IPS DF 19.7 (cell line): Measurements from ENCODE around the gene DIP2C.

Experiments used
- DNase-seq: peaks from one replicate; pipeline ENCODE4 v3.0.0-alpha.2; 2013; ENCODE audit warnings: low read depth, low spot score

Gene DIP2C

DNA sequence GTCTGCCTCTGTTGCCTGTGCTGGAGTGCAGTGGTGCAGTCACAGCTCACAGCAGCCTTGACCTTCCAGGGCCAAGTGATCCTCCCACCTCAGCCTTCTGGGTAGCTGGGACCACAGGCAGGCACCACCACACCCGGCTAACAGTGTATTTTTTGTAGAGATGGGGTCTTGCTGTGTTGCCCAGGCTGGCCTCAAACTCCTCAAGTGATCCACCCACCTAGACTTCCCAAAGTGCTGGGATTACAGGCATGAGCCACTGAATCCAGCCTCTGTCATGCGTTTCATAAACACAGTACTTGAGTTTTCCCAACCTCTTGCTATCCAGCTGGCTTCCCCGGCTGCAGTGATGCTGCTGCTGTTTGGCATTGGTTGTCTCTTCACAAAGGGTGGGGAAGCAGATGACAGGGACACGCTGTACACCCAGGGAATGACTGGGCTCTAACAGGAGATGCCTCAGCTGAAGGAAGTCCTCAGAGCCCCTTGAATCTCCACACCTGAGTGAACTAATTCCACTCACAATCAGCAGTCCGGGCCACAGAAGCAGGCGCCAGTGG lies 191.5 kb downstream of the DIP2C start:
- DNase-seq = no peak

DNA sequence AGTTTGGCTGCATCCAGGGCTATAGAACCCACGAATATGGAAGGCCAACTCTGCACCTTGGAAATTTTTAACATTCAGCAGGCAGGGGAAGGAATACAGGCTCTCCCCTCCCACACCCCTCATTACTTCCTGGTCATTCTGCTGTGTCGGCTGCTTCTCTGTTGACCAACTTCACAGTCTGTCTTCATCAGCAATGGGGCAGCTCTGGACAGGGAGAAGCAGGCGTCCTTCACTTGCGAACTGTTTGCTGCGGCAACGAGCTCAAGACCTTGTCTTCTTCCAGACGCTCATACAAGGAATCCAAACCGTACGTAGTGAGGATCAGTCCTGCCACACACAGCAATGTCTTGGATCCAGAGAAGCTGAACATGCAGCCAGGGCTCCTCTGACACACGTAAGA lies 192.2 kb downstream of the DIP2C start:
- DNase-seq = no peak

DNA sequence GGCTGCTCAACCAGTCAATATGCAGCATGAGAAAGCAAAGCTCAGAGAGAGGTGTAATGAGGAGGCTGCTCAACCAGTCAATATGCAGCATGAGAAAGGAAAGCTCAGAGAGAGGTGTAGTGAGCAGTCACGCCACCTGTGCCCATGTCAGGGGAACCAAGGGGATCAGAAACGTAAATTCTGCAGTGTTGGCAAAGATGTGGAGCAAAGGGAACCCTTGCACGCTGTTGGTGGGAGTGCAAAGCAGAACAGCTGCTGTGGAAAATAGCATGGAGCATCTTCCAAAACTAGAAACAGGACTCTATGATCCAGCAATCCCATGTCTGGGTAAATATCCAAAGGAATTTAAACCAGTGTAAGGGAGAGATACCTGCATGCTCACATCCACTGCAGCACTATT lies 194.9 kb downstream of the DIP2C start:
- no peak for DNase-seq

DNA sequence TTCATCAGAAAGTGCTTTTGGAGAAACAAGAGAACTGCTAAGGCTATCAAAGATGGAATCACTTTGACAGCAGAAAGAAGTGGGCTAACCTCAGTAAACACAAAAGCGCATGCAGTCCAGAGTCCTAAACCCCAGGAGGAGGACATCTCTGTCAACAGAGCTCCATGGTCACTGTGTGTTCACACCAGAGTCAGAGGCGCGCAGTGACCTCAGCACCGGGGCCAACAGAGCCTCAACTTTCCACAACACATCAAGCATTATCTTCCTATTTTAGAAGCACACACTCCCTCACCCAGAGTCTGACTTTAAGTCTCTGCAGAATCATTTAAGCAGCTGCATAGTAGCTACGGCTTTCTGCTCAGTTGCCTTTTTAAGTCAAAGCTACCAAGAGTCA lies 195.3 kb downstream of the DIP2C start:
- no peak for DNase-seq

DNA sequence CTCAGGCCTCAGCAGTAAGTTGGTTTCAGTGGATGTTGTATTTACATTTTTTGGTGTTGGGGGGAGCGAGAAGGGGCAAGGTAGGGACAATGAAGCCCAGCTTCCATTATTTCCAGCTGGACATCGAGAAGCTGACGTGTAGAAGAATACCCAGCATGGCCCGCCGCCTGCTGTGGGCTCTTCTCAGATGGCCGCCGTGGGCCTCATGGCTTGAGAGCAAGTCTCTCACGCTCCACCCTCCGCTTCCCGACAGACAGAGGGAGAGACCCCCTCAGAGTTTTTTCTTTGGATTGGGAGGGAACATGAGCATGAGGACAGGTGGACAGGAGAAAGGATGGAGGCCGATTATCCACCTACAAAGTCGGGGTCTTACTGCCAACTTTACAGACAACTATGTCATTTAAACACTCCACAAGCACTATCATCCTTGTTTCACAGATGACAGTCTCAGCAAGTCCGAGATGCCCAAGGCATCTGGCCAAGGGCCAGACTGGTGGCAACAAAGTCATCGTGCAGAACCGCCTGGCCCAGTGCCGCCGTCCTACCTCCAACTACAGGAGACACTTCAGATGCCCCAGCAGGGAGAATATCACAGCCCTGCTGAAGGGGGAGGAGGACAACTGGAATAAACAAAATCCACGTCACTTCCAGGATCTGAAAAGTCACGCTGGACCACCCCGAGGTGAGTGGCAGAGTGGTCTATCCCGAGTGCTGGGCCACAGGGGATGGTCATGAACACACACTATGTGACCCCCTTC lies 195.9 kb downstream of the DIP2C start:
- DNase-seq = no peak

DNA sequence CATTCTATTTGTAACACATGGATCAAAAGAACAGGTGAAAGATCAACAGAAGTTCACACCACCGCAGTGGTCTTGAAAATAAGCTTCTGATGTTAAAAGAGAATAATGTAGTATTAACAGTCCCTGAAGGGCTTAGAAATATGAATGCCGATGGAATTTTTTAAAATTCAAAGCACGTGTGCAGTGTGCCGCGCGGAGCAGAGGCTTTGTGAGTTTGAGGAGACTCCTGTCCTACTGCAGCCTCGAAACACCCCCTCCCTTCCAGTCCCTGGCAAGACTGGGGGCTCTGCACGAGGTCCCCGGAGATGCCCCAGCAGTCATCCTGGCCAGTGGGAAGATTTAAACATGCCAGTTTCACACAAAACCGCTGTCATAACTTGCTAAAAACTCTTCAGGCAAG lies 196.6 kb downstream of the DIP2C start:
- DNase-seq = no peak

DNA sequence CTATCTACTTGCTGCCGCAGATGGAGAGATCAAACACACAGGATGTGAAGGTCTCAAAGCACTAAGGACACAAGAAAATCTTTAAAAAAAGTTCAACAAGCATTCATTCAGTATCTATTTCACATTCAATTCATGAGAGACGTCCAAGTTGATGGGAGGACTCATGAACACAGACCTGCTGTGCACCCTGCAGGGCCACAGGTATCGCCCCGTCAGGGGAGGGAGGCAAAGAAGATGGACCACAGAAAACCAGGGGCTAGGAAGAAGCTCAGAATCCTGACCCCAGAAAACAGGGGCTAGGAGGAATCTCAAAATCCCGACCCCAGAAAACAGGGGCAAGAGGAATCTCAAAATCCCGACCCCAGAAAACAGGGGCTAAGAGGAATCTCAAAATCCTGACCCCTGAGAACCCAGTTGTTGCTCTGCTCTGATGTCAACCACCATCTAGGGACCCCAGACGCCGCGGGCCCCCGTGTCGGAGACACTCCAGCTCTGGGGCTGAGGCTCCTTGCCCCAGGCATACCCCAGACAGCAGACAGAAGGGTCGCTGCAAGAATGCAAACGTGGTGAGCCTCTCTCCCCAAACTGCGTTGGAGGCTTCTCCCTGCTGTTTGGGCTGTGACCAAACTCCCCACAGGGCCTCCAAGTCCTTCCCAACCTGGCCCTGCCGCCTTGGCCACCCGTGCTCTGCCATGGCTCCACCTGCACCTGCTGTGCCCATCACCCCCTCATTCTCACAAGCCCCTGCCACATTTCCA lies 197.6 kb downstream of the DIP2C start:
- DNase-seq = no peak

DNA sequence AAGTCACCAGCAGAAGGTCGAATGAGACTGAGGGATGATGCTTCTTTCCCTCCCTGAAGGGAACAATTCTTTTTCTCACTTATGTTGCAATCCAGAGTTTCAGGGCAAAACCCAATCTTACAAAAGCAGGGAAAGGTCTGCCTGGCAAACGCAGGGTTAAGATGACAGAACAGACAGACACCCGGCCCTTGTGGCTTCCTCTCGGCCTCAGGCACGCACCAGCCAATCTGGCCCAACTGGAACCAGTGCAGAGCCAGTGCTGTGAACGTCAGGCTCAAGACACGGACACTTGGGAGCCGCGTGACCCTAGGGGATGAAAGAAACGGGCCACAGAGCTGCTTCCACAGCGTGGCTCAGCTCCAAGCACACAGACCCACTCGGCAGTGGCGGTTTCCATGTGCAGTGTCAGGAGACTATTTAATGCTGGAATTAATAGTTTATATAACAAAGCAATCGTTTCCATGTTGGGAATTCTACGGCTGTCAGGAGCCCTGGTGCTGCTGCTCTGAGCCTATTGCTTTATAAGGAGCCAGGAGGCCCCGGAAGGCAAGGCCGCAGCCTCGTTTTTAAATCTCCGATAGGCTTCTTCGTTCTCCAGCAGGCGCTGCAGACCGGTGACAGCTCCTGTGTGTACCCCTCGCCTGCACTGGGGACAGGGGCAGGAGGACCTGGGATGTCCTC lies 198.4 kb downstream of the DIP2C start:
- DNase-seq = no peak

DNA sequence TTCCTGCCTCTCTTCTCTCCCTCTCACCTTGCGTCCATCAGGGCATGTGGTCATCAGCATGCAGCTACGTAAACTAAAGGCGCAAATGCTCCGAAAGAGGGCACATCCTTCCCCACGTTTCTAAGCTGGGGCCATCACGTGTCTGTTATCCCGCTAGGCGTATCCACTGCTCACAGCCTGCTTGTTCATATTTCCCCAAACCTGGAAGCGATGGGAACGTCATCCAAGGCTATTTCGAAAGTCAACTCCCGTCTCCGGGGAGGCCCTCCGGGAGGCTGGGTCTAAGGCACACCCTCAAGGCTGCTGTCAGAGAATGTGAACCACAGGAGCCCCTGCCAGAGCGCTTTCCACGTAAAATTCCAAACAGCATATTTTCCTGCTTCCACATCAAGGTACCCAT lies 199.2 kb downstream of the DIP2C start:
- no peak for DNase-seq

DNA sequence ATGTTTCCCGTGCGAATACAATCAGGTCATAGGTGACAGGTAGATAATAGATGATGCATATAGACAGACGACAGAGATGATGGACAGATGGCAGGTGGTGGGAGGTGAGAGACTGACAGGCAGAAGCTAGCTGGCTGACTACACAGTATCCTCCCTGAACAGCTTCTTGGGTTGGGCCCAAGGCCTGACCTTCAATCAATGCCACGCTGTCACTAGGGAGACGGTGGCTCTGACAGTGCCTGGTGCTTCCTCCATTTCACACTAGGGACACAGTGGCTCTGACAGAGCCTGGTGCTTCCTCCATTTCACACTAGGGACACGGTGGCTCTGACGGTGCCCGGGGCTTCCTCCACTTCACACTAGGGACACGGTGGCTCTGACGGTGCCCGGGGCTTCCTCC lies 200.1 kb downstream of the DIP2C start:
- no peak for DNase-seq

DNA sequence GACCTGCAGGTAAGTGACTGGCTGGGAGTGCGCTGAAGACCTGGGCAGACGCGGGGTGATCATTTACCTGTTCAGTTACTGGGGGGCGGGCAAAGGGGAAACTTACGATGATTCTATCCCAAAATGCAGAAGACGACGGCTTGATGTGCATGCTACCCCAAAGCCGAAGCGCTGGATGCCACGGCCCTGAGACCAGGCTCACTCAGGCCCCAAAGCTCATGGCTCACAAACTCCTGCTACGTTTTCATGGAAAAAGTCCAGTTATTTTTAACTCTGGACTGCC lies 200.6 kb downstream of the DIP2C start:
- no peak for DNase-seq

DNA sequence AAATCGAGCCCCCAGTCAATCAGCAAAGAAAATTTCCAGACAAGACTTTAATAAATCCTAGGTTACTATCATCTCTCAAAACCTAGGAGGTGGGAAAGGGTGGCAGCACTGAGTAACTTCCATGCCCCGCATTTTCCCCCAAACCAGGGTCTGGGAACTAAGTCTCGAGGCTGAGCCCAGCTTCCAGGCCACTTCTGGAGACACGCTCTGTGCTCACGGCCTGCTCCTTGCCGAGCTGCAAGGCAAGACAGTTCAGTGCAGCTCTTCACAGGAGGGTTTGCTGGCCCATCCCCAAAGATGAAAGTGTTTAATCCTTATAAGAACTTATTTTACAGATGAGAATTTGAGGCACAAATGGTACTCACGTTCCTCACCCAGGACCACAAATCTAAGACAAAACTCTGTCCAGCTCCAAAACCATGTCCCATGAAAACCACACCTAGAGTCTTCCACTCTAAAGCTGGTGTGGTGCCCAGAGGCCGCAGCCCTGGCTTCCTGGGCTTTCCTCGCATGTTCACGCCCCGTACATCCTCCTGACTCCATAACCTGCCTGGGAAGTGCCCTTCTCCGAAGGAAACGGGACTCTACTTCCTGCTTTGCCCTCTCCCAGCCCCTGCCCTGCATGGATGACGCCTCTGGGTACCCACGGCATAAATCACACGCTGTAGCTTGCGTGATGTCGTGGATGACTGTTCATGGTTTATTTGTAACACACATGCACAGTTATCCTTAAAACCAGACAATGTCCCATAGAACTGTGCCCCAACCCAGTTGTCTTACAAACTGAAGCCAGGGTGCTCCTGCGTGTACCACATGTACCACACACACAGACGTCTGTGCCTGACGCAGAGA lies 201.2 kb downstream of the DIP2C start:
- DNase-seq = no peak

DNA sequence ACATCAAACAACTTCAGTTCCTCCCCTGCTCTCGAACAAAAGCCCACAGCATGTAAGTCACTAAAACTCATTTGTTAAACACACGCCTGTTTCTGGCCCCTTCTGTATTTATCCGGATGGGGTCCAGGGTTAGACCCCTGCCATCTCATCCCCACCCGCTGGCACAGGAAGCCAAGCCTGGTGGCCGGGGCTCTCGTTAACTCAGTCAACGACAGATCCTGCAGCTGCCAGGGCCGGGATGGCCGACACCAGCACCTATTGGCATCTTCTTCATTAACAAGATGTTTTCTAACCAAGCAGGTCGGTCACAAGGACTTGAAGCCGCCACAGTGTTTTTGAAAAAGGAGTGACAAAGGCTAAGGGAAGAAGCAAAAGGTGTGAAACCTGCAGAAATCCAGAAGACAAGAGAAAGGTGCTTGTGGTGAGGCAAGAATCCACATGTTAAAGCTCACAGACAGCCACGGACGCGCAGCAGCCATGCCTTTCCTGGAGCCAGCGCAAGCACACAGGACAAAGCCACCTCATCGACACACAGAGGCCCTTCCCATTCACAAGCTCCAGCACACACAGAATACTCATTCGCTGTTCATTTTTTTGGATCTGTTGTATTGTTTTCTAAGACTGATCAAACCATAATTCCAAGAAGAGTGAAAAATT lies 202.7 kb downstream of the DIP2C start:
- DNase-seq = no peak

DNA sequence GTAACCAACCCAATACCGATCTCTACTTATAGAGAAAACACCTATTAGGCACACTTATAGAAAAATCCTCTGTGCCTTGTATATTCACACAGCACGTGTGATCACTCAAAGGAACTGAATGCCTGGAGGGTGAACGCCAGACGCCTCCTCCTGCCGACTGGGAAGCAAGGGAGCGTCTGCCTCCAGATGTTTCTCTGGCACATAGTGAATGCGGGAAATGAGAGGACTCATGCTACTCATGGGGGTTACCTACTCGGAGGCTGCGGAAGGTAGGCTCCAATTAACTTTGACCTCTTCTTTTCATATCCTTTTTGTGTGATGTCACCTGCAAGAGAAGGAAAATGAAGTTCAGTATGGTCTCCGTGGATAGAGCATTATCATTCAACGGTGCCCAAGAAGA lies 203.3 kb downstream of the DIP2C start:
- no peak for DNase-seq

DNA sequence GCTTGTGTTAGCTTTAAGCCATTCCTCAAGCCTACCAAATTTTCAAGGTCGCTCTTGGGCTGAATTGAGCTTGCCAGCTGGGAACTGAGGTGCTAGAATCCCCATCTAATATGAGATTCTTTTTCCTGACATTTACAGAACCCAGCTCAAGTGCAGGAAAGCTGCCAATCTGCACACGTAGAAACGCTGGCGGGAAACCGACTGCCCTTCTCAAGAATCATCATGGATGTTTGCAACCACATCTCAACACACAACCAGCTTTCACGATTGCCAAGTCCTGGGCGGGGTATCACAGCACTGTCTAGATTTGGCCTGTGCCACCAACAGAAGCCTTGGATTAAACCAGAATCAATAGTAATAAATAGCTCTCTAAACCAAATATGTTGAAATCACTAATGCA lies 203.7 kb downstream of the DIP2C start:
- DNase-seq = no peak

DNA sequence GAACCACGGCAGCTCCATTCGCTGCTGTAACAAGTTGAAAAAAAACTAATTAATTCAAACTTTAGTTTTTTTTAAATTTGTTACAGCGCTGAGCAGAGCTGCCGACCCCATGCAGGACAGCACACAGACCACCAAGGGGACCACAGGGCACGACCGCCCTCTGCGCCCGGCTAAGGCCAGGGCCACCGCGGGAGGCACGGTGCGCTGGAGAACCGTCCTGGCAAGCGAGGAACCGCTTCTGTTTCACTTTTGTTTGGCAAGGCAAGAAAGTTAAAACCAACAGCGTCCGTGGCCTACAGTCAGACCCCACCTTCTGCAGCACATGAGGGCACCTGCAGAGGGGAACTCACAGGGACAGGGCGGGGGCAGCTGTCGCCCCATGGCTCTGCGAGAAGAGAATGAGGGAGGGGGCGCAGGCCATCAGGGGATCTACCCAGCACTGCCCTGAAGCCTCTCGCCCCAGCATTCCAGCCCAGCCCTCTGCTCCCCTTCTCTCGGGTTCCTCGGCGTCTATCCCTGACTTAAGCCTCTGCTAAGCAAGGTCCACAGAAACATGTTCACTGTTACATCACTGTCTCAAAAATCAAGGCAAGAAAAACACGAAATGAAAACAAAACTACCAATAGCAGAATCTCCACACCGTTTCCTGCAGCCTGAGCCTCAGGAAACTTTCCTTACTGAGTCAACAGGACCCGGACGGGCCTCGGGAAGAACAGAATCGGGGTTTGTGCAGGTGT lies 204.4 kb downstream of the DIP2C start:
- no peak for DNase-seq

DNA sequence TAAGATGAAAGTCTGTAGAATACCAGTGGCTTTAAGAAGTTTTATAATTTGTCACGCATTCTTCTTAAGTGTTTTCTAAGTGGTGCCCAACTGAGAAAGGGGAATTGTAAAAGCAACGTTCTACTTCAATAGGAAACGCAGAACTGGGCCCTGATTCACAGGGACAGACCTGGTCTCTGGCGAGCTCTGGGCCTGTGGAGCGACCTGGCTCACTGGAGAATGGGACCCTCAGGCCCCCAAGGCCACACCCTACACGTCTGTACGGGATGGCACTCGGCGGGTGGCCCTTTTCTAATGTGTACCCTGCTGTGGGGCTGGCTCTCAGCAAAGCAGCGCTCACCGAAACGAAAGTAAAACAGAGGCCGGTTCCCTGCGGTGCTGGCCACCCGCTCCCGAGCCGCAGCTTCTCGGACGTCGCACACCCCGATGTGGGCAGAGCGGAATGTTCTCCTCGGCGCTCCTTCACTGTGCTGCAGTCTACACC lies 205.0 kb downstream of the DIP2C start:
- DNase-seq = no peak

DNA sequence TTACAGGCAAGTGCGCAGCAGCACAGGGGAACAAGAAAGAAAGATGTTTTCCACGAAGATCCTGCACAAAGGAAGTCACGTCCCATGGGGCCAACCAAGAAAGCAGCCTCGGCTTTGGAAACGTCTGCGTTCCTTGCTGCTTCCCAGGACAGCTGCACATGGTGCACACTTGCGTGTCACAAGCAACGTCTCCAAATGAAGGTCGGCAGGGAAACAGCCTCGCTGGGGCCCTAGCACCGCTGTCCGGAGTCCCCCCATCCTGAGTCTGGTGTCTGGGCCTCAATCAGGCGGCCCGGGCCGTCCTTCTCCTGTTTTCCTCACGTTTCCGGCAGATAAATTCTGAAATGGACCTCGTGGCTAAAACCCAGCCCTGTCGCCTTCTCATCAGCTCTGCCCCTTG lies 206.2 kb downstream of the DIP2C start:
- no peak for DNase-seq

DNA sequence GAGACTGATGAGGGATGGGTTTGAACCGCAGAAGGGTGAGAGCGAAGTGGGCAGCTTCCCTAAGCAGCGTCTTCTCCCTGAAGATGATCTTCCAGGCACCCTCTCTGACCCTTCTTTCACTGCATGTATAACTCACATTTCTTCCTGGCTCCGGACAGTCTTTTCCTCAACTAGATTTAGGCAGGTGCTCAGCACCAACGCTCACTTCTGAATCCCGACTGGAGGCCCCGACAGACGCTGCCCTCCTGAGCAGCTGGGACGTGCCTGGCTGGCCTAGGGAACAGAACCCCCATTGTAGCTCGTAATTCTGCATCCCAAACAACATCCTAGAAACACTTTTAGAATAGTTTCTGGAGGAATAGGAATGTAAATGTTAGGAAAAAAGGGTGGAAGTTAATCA lies 206.6 kb downstream of the DIP2C start:
- no peak for DNase-seq

DNA sequence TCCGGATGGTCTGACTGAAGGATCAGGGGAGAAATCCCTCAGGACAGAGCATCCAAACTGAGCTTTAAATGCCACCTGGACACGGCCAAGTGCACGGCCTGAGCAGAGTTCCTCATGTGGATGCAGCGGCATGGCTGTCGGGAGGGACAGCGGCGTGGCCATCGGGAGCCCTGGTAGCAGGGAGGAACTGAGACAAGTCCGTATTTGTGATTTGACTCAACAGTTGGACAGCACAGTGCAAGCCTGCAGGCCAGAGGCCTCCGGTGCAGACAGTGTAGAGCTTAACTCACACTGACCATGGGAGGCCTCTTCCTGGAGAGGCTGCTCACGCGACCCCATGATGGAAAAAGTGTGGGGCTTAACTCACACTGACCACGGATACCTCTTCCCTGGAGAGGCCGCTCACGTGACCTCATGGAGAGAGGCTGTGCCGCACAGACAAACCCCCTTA lies 207.4 kb downstream of the DIP2C start:
- DNase-seq = no peak
